GM18907 (cell line): Measurements from ENCODE around the gene ENTPD8.

Experiments
- ATAC-seq: cut with Tn5 transposase; IDR thresholded peaks from one replicate; pipeline ENCODE4 v1.9.1; 2021; ENCODE audit warnings: mild to moderate bottlenecking, moderate library complexity; ENCODE audit not compliant: unreplicated experiment

ENTPD8 gene

GRCh38 chr9:137441289-137441934 is at the start of gene ENTPD8:
Gene ENTPD8 (minus strand): TSS chr9:137441357. CDS start chr9:137438285, 3,072 bp downstream.
- no peak for ATAC-seq

- ATAC-seq = no peak
These were observed 49.5 kb upstream of the ENTPD8 start for GRCh38 chr9:137490532-137491186.

- no peak for ATAC-seq
These were observed 47.7 kb upstream of the ENTPD8 start for GRCh38 chr9:137488906-137489305.

GRCh38 chr9:137488327-137488653 is 47.1 kb upstream of the ENTPD8 start:
- no peak for ATAC-seq

GRCh38 chr9:137487454-137488326 is 46.5 kb upstream of the ENTPD8 start:
- ATAC-seq = no peak

GRCh38 chr9:137486545-137487453 is 45.6 kb upstream of the ENTPD8 start:
- ATAC-seq = no peak

GRCh38 chr9:137486141-137486490 is 45.0 kb upstream of the ENTPD8 start:
- ATAC-seq = no peak

GRCh38 chr9:137485343-137486140 is 44.4 kb upstream of the ENTPD8 start:
- no peak for ATAC-seq

GRCh38 chr9:137484551-137485315 is 43.6 kb upstream of the ENTPD8 start:
- no peak for ATAC-seq

GRCh38 chr9:137482094-137482781 is 41.1 kb upstream of the ENTPD8 start:
- no peak for ATAC-seq

GRCh38 chr9:137480686-137481683 is 39.8 kb upstream of the ENTPD8 start:
- no peak for ATAC-seq

GRCh38 chr9:137479892-137480685 is 38.9 kb upstream of the ENTPD8 start:
- no peak for ATAC-seq

- no peak for ATAC-seq
These were observed 38.1 kb upstream of the ENTPD8 start for GRCh38 chr9:137478962-137479861.

GRCh38 chr9:137478613-137478961 is 37.4 kb upstream of the ENTPD8 start:
- no peak for ATAC-seq

GRCh38 chr9:137477778-137478612 is 36.8 kb upstream of the ENTPD8 start:
- no peak for ATAC-seq
